ENCODE measurements around the gene DHRSX.
"Not testable (repeated sequence)": the region's sequence is repeated elsewhere in the genome, so short reads cannot be mapped to it uniquely, and the experiment has no call there.

The DHRSX gene

GRCh38 chrX:2251211-2251610 is 249.6 kb downstream of the DHRSX start:
- no peaks in the 10 kb centered on the region for H3K36me3 ChIP-seq (ENCODE audit: insufficient read depth)
- no peaks in the 10 kb centered on the region for H3K27me3 ChIP-seq (ENCODE audit: insufficient read depth, low read depth)
- no peaks in the 10 kb centered on the region for H3K4me1 ChIP-seq (ENCODE audit: low read depth, poor library complexity, severe bottlenecking)
- H4K20me1 ChIP-seq (ENCODE audit: insufficient read depth): no peaks in the 10 kb centered on the region
- H3K4me2 ChIP-seq: no peak overlapping the region
- no peaks in the 10 kb centered on the region for H3K79me2 ChIP-seq (ENCODE audit: insufficient read depth, low read depth)
- TF ChIP-seq CTCF (conservative IDR thresholded peaks at IDR 0.05; ENCODE audit: low read depth, low read length): no peak
- H3K4me3 ChIP-seq (IDR thresholded peaks at IDR 0.05; ENCODE audit: insufficient read depth, low read depth, low read length): no peak overlapping the region
- no peak overlapping the region for H3K9ac ChIP-seq
- no peak overlapping the region for H3K27ac ChIP-seq
- no peak overlapping the region for H2AFZ ChIP-seq (ENCODE audit: low read depth)

GRCh38 chrX:2243913-2244460 is 256.8 kb downstream of the DHRSX start:
- no peaks in the 10 kb centered on the region for H3K4me1 ChIP-seq (ENCODE audit: low read depth, poor library complexity, severe bottlenecking)

GRCh38 chrX:2242980-2243379 is 257.8 kb downstream of the DHRSX start:
- Histone ChIP-seq H3K36me3 (ENCODE audit: insufficient read depth) (no peaks in the 10 kb centered on the region), H3K9ac (no peak overlapping the region), H3K4me2 (no peak overlapping the region), H2AFZ (ENCODE audit: low read depth) (no peak overlapping the region), H3K27me3 (ENCODE audit: insufficient read depth, low read depth) (no peaks in the 10 kb centered on the region), H3K79me2 (ENCODE audit: insufficient read depth, low read depth) (no peaks in the 10 kb centered on the region), H3K4me3 (IDR thresholded peaks at IDR 0.05; ENCODE audit: insufficient read depth, low read depth, low read length) (no peak overlapping the region), H3K4me1 (ENCODE audit: low read depth, poor library complexity, severe bottlenecking) (no peaks in the 10 kb centered on the region), H4K20me1 (ENCODE audit: insufficient read depth) (no peaks in the 10 kb centered on the region), H3K27ac (no peak overlapping the region)
- no peak for TF ChIP-seq CTCF (conservative IDR thresholded peaks at IDR 0.05; ENCODE audit: low read depth, low read length)

More at GRCh38 chrX:2243913-2244460, 256.8 kb downstream of the DHRSX start:
- no peak for TF ChIP-seq CTCF (conservative IDR thresholded peaks at IDR 0.05; ENCODE audit: low read depth, low read length)
- no peak overlapping the region for H2AFZ ChIP-seq (ENCODE audit: low read depth)
- no peak overlapping the region for H3K4me2 ChIP-seq
- no peak overlapping the region for H3K4me3 ChIP-seq (IDR thresholded peaks at IDR 0.05; ENCODE audit: insufficient read depth, low read depth, low read length)
- no peak overlapping the region for H3K9ac ChIP-seq
- H3K79me2 ChIP-seq (ENCODE audit: insufficient read depth, low read depth): no peaks in the 10 kb centered on the region
- no peaks in the 10 kb centered on the region for H3K36me3 ChIP-seq (ENCODE audit: insufficient read depth)
- H3K27me3 ChIP-seq (ENCODE audit: insufficient read depth, low read depth): no peaks in the 10 kb centered on the region
- no peak overlapping the region for H3K27ac ChIP-seq
- no peaks in the 10 kb centered on the region for H4K20me1 ChIP-seq (ENCODE audit: insufficient read depth)

- no peaks in the 10 kb centered on the region for H3K36me3 ChIP-seq (ENCODE audit: insufficient read depth)
- H3K79me2 ChIP-seq (ENCODE audit: insufficient read depth, low read depth): no peaks in the 10 kb centered on the region
- no peak overlapping the region for H3K9ac ChIP-seq
- no peak overlapping the region for H3K27ac ChIP-seq
- H3K4me2 ChIP-seq: no peak overlapping the region
- no peak overlapping the region for H3K4me3 ChIP-seq (IDR thresholded peaks at IDR 0.05; ENCODE audit: insufficient read depth, low read depth, low read length)
- no peaks in the 10 kb centered on the region for H4K20me1 ChIP-seq (ENCODE audit: insufficient read depth)
- H3K4me1 ChIP-seq (ENCODE audit: low read depth, poor library complexity, severe bottlenecking): no peaks in the 10 kb centered on the region
- no peak for TF ChIP-seq CTCF (conservative IDR thresholded peaks at IDR 0.05; ENCODE audit: low read depth, low read length)
- H2AFZ ChIP-seq (ENCODE audit: low read depth): no peak overlapping the region
- H3K27me3 ChIP-seq (ENCODE audit: insufficient read depth, low read depth): no peaks in the 10 kb centered on the region
Observed at GRCh38 chrX:2242326-2242725, 258.4 kb downstream of the DHRSX start.

- not testable (repeated sequence) for H3K27me3 ChIP-seq (ENCODE audit: insufficient read depth, low read depth); H3K4me3 ChIP-seq (IDR thresholded peaks at IDR 0.05; ENCODE audit: insufficient read depth, low read depth, low read length); H3K4me2 ChIP-seq; H3K79me2 ChIP-seq (ENCODE audit: insufficient read depth, low read depth); H4K20me1 ChIP-seq (ENCODE audit: insufficient read depth); H2AFZ ChIP-seq (ENCODE audit: low read depth); H3K4me1 ChIP-seq (ENCODE audit: low read depth, poor library complexity, severe bottlenecking); H3K36me3 ChIP-seq (ENCODE audit: insufficient read depth); H3K9ac ChIP-seq; H3K27ac ChIP-seq
Observed at GRCh38 chrX:2241496-2241895, 259.3 kb downstream of the DHRSX start.

GRCh38 chrX:2240761-2241160 is 260.0 kb downstream of the DHRSX start:
- not testable (repeated sequence) for H3K4me1 ChIP-seq (ENCODE audit: low read depth, poor library complexity, severe bottlenecking); H3K36me3 ChIP-seq (ENCODE audit: insufficient read depth); H3K27ac ChIP-seq; H3K9ac ChIP-seq; H4K20me1 ChIP-seq (ENCODE audit: insufficient read depth); H3K27me3 ChIP-seq (ENCODE audit: insufficient read depth, low read depth); H3K79me2 ChIP-seq (ENCODE audit: insufficient read depth, low read depth); H3K4me2 ChIP-seq; H3K4me3 ChIP-seq (IDR thresholded peaks at IDR 0.05; ENCODE audit: insufficient read depth, low read depth, low read length); H2AFZ ChIP-seq (ENCODE audit: low read depth)
